Fibroblast of mammary gland (primary cell): ENCODE data around the gene PTK7.
A peak's percentile ranks its signal among the peaks of the same experiment; 100 is the strongest.

ENCODE experiments used
- DNase-seq: peaks from one replicate; pipeline ENCODE4 v3.0.0-alpha.2; 2010; ENCODE audit warnings: low read depth
- H3K4me3 ChIP-seq: 2 replicates; pipeline ENCODE4 v1.5.1; 2011; ENCODE audit warnings: low read depth, mild to moderate bottlenecking, low read length, moderate library complexity; ENCODE audit not compliant: control insufficient read depth
- TF ChIP-seq, protein P1 (sequence below): conservative IDR thresholded peaks from 2 replicates; pipeline ENCODE4 v1.5.1; 2011; ENCODE audit warnings: low read depth, low read length, inconsistent platforms; ENCODE audit not compliant: control insufficient read depth, insufficient read depth

PTK7 gene

DNA sequence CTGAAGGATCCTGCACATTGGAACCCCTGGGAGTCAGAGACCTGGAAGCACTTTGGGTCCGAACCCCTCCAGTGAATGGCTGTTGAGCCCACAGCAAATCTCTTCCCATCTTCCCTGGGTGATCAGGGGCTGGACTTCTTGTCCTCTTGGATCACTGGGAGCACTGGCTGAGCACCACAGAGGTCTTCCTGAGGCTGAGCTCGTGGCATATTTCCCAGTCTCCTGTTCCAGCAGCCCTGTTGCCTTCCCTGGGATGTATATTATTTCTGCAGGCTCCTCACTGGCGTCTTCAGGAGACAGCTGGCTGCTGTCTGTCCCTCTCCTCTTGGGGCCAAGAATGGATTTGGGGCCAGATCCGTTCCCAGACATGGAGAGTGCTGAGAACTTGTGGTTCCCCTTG, 43.4 kb downstream of the PTK7 start:
- no peak overlapping the region for H3K4me3 ChIP-seq
- TF ChIP-seq, protein P1, sequence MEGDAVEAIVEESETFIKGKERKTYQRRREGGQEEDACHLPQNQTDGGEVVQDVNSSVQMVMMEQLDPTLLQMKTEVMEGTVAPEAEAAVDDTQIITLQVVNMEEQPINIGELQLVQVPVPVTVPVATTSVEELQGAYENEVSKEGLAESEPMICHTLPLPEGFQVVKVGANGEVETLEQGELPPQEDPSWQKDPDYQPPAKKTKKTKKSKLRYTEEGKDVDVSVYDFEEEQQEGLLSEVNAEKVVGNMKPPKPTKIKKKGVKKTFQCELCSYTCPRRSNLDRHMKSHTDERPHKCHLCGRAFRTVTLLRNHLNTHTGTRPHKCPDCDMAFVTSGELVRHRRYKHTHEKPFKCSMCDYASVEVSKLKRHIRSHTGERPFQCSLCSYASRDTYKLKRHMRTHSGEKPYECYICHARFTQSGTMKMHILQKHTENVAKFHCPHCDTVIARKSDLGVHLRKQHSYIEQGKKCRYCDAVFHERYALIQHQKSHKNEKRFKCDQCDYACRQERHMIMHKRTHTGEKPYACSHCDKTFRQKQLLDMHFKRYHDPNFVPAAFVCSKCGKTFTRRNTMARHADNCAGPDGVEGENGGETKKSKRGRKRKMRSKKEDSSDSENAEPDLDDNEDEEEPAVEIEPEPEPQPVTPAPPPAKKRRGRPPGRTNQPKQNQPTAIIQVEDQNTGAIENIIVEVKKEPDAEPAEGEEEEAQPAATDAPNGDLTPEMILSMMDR = no peak
- DNase-seq = no peak

DNA sequence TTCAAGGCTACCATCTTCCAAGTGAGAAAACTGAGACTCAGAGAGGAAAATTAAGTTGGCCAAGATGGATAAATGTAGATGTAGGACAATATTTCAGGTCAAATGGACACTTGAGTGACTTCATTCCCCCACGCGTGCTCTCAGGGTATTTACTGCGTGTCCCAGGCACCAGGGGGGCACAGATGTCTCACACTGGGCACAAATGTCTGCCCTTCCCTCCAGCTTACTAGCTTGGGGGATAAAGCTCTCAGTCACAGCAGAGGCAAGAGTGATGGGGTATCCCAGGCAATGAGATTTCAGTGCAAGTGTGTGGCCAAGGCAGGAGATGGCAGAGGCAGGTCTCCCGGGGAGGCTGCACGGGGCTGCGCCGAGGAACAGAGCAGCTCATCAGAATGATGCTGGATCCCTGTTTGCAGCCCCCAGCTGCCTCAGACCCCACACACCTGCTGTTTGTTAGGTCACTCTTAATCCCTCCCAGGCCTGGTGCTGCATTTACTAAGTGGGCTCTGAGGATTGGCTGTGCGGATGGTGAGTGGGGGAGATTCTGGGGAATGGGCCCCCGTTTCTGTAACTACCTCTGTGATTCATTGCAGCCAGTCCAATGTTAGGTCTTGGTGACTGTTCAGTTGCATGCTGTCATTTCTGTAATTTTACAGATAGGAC, 44.1 kb downstream of the PTK7 start:
- H3K4me3 ChIP-seq = no peak overlapping the region
- no peak for DNase-seq
- TF ChIP-seq, protein P1 = no peak

DNA sequence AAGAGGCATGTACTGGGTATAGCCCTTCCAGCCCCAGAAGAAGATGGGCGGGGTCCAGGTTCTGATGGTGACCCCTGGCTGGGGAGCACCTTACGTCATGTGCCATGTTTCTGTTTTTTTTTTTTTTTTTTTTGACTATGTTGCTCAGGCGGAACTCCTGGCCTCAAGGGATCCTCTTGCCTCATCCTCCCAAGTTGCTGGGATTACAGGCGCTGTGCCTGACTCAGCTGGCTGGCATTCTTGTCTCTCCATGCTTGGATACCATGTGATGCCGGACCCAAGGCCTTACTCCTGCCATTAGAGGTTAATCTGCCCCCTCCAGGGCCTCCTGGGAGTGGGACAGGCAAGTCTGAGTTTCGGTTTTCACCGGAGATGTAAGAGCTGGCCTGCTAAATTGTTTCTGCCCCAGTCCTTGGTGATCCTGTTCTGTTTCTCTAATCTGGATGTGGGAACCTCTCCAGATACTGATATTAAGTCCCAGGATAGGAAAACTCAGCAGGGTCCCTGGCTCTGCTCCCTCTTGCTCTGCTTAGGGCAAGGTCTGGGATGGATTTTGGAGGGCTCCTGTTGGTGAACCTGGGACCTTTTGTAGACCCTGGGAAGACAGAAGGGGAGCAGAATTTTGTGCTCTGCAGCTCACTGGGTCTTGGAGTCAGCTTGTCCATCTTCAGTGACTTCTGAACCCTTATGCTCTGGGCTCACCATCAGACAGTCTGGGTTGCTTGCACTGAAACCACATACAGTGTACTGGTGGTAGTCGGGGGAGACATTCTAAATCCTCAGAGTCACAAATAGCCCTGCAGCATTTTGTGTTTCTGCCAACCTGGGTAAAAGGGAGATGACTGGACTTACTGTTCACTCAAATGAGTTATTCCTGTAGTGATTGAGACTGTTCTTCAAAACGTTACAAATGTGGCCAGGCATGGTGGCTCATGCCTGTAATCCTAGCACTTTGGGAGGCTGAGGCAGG, 45.1 kb downstream of the PTK7 start:
- TF ChIP-seq, protein P1 = peak; percentile 12
- peak; percentile 99 for DNase-seq
- no peak overlapping the region for H3K4me3 ChIP-seq

DNA sequence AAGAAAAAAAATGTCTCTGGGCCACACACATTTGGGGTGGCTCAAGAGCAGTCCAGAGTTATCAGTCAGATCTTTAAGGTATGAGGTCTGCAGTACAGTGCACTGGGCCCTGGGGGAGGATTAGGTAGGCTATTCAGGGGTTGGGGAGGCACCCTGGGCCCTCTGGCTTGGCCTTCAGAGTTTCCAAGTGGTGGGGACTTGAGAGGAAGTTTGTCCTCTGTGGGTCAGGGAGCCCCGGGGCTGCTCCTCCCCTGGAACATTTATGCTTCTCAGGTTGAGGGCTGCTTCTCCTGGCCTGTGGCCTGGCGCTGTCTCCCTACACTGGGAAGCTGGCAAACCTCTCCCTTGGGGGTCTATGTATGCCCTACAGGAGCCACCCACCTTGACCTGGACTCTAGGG, 46.0 kb downstream of the PTK7 start:
- TF ChIP-seq, protein P1 = no peak
- H3K4me3 ChIP-seq = no peak overlapping the region
- no peak for DNase-seq

DNA sequence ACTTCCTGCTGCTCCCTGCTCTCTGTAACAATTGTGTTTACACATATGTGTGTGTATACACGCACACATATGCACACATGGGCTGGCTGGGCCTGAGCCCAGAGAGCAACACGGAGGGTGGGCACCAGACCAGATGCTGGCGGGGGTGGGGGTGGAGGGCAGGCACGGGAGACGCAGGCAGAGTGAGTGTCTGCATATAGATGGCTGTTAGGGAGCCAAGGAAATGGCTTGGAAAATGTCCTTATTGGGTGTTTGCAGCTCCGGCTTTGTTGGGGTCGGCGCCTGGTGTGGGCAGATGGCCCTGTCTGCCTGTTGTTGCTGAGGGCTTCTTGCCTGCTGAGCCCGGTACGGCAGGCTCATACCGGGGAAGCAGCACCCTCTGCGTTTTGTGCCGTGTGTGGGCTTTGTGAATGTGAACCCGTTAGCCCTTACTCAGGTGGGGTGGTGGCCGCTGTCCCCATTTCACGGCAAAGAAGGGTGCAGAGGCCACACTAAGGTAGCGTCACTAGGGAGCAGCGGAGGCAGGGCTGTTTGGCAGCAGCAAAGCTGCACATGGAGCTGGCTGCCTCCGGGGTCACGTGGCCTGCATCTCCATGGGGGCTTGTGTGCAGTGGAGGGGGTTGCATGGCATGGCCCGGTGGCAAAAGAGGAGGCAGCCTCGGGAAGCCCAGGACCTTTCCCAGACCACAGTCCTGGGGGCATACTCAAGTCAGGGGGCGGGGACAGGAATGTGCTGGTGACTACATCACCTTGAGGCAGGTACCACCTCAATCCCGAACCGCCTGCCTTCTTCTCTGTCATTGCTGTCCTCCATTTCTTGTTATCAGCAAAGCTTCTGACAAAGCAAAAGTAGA, 47.6 kb downstream of the PTK7 start:
- no peak overlapping the region for H3K4me3 ChIP-seq
- no peak for DNase-seq
- TF ChIP-seq, protein P1 = no peak

DNA sequence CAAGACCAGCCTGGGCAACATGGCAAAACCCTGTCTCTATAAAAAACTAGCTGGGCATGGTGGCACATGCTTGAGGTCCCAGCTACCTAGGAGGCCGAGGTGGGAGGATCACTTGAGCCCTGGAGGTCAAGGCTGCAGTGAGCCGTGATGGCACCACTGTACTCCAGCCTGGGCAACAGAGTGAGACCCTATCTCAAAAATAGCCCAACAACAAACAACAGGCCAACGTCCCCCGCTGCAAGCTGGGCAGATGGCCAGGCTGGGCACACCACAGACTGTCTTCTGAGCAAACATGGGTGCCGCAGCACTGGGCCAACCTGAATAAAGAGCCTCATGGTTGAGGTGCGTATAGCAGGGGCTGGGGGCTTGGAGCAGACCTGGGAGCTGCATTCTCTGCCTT, 48.4 kb downstream of the PTK7 start:
- TF ChIP-seq, protein P1 = no peak
- H3K4me3 ChIP-seq = no peak overlapping the region
- no peak for DNase-seq
